Mammary epithelial cell (primary cell): Measurements from ENCODE around the gene ITPKB.

Experiments used
- CTCF ChIP-seq, 2 donors: IDR thresholded peaks in 1 of 2; conservative IDR thresholded peaks in 1 of 2; 2 replicates each; pipeline ENCODE4 v1.5.1; 2011 to 2012; ENCODE audit warnings: inconsistent platforms in 2 of 2, low read length in 2 of 2, mild to moderate bottlenecking in 2 of 2, control low read depth in 1 of 2, low read depth in 1 of 2; ENCODE audit not compliant: insufficient read depth in 1 of 2; ENCODE audit errors: extremely low read depth in 1 of 2
- EZH2 ChIP-seq: IDR thresholded peaks from 2 replicates; pipeline ENCODE4 v1.6.1; 2012; ENCODE audit warnings: low read length, inconsistent platforms, borderline replicate concordance

- TF ChIP-seq CTCF (conservative IDR thresholded peaks at IDR 0.05 in 1 of 2, IDR thresholded peaks at IDR 0.05 in 1 of 2; ENCODE audit: extremely low read depth in 1 of 2, insufficient read depth in 1 of 2, low read depth in 1 of 2, low read length in 2 of 2) = no peak
- no peak for TF ChIP-seq EZH2
These were observed 50.3 kb downstream of the ITPKB start for GRCh38 chr1:226688808-226689207.
